ENCODE results near the gene GHR.

GRCh38 chr5:42621662-42622061, 198.4 kb downstream of the GHR start:
- TF ChIP-seq CTCF (IDR thresholded peaks at IDR 0.05) = no peak
- no peak for TF ChIP-seq POLR2A (IDR thresholded peaks at IDR 0.05)
